HG03064 (cell line): ENCODE results near the gene OR5K1.
A peak's percentile ranks its signal among the peaks of the same experiment; 100 is the strongest.

Experiments used
- ATAC-seq: cut with Tn5 transposase; IDR thresholded peaks from one replicate; pipeline ENCODE4 v1.9.1; 2021; ENCODE audit warnings: low read depth; ENCODE audit not compliant: unreplicated experiment

The OR5K1 gene

DNA sequence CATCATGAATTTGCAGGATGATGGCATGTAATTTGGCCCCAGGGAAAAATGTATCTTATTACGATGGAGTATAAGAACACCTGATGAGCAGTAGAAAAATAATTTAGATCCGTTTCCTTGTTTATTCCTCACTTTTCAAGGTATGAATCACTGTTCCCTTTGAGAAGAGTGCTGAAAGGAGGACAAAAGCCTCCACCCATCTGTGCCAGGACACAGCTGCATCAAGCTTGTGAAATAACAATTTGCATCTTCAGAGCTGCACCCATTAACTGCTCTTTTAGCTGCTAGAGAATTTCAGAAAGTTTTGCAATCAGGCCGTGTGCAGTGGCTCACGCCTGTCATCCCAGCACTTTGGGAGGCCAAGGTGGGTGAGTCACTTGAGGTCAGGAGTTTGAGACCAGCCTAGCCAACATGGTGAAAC is 50.1 kb downstream of the OR5K1 start:
- ATAC-seq, result no peak

DNA sequence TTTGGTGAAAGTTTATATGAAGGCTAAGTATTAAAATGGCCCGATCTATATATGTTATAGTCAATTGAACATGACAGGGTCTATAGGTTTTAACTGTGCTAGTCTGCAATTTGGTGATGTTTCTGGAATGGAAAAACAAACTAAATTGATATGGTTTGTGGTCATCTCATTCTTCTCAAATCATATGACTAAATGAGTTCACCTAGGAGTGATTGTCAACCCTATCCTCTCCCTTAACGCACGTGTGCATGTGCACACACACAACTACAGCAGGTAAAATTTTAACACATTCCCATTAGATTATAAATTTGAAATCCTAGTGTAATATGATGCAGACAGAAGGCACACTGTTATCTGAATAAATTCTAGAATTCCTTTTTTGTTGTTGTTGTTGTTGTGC is 50.7 kb downstream of the OR5K1 start:
- ATAC-seq, result no peak

DNA sequence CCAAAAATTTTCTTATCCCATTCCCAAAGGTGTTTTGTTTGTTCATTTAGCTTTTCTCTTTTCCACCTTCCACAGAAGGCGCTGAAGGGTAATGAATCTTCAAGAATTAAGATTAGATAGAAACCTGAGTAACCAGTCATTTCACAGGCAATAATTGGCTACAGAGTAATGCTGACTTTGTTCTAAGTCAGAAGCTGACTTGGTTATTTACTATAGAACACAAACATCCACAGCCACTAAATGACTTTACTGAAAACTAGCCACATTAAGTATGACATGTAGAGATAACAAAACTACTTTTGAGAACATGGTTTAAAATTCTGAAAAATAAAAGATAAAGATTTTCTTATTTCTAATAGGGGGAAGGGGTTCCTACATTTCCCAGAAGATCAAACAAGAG is 51.9 kb downstream of the OR5K1 start:
- ATAC-seq, result no peak

DNA sequence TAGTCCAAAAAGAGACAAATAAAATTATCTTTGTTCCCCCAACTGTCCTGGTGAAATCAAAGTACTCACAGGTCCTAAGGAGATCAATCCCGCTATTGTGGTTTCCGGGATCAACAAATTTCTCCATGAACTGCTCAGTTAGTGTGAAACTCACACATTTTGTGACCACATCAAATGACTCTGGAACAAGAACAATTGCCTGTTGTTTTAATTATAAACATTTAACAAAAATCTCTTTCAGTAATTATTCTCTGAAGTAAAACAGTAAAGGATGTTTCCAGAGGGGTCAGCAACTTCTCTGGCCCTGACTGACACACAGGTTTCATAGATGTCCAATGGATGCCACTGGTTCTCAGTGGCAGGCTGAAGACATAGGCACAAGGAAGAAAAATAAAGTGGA is 55.8 kb downstream of the OR5K1 start:
- no peak for ATAC-seq

DNA sequence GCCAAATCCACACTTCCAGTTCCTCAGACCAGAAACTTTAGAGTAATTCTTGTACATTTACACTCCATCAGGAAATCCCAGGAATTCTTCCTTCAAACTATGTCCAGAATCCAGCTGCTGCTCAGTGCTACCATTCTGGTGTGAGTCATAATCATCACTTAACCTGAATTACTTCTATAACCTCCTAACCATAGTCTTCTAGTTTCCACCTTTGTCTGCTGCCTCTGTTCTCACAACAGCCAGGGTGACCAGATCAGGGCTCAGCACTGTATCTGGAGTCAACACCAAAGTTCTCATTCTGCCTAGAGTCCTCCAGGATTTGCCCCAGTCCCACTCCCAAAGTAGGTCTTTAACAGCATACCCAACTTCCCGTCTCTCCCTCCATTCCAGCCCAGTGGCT is 56.4 kb downstream of the OR5K1 start:
- ATAC-seq, result no peak

DNA sequence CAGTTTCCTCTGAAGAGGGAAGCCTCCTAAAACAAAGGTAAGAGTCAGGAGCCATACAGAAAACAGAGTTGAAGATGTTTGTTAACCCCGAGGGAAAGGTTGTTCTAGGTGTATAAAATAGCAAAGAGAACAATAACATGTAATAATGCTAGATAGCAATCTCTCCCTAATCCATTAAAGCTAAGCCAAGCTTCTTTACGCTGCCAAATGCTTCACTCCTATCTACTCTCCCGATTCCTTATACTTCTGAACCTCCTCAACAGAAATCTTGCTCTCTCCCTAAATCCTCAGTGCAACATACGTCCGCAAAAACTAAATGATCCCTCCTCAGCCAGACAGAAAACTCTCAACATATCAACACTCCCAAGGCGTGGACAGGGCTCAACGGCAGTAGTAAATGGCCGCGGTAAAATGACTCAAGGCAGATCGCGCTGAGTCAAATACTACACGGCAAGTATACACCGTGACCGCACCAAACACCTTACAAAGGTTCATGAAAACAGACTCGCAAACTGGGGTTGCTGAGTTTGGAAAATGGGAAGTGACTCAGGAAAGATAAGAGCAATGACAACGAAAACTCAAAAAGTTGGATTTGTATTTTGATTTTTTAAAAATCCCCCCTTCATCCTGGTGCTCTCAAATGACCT is 59.0 kb downstream of the OR5K1 start:
- ATAC-seq, result peak; percentile 37
